ENCODE measurements around the gene PEMT.

The PEMT gene

DNA sequence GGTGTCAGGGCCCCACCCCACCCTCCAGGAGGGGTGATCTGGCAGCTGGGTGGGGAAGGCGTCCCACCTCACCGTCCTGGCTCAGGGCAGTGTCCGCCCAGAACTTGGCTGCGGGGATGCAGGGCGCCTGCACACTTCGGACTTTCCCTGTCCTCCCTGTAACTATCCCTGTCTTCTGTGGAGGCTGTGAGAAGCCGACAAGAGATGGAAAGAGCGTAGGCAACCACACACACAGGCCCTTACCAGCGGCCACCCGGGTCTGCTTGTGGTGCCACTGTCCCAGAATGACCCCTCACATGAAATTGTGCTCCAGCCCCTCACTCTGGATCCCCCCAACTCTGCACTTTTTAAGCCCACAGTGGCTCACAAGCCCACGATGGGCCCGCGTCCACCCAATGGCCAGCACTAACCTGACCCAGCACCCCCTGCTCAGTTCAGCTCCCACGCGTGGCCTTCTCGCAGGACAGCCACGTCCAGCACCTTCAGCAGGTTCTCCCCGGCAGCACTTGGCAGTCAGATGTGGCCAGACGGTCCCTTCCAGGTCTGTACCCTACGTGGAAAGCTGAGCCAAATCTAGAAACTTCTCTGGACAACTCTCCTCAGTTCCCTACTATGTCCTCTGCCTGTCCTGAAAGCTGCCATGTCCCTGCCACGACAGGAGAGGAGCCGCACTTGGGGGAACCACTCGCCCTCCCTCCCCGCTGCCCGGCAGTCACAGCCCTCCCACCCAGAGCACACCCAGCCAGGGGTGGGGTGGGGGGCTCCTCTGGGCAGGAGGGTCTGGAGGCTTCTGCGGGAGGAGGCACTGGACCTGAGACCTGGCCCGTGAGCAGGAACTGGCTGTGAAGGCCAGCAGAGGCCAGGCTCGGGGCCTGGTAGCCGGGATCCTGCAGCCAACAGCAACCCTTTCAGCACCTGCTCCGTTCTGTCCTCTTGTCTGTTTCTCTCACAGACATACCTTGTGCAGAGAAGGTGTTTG lies 38.0 kb downstream of the PEMT start:
- no peak for DNase-seq (ENCODE audit: low read depth in 2 of 2)

DNA sequence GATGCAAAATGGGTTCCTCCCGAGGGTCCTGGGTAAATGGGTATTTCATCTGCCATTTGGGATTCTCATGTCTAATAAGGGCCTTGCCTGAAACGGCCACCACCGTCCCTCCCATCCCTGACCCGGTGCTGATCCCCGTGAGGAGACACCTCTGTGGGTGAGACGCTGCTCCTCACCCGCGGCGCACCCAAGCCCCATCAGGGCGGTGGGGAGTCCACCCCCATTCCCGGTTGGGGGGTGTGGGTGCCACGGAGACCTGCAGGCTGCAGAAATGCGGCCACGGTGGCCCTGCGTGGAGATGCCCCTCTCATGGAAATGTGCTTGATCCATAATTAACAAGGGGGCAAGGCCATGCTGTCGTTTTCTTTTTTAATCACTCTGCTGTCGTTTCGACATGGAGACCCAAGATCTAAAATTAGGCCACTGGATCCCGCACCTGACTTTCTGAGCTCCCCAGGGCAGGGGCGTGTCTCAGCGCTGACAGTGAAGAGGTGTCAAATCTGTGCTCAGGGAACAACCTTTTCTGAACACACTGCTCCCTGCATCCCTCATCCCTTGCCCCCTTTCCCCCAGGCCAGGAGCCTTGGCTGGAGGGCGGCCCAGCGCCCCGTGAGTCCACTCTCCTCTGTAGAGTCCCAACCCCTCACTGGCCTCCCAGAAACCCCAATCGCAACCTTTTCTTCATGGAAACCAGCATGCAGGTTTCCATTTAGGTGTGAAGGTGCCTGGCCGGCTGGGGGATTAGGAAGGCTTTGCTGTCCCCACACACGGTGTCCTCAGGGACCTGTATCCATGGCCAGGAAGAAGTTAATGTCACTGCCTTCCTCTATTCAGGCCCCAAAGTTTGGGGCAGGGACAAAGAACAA lies 38.9 kb downstream of the PEMT start:
- no peak for DNase-seq (ENCODE audit: low read depth in 2 of 2)

DNA sequence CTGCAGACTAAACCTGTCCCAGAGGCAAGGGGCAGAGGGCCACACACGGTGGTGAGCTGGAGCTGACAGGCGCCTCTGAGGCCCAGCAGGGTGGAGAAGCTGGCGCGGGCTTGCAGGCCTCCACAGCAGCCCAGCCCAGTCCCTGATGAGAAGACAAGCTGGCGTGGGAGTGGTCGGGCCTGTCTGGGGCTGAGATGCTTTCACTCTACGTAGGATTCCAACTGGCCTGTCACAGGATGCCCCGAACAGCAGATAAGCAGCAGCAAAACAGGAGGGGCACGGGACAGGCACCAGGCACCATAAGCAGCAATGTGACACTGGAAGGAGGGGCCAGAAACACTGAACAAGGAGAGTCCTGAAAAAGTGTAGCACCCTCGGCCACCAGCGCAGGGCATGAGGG lies 40.1 kb downstream of the PEMT start:
- DNase-seq (ENCODE audit: low read depth in 2 of 2): no peak

GRCh38 chr17:17549732-17550366 lies 41.7 kb downstream of the PEMT start:
- DNase-seq (ENCODE audit: low read depth in 2 of 2): no peak

DNA sequence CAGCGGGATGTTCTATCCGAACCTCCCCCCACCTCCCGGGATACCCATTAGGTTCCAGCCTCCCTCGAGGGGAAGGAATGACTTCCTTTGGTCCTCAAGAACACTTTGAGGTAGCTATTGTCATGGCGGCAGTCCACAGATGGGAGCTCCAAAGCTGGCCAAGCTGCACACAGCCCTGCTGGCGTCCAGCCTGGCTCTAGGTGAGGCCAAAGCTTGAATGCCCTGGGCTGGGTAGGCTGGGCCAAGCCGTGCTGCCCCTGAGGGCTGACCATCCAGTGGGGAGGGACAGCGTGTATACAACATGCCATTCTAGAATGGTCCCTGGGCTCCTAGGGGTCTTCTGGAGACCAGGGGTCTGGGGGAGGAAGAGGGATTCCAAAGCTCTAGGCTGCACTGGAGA lies 43.5 kb downstream of the PEMT start:
- DNase-seq (ENCODE audit: low read depth in 2 of 2): no peak

GRCh38 chr17:17547210-17547764 lies 44.2 kb downstream of the PEMT start:
- no peak for DNase-seq (ENCODE audit: low read depth in 2 of 2)

GRCh38 chr17:17546399-17547185 lies 44.9 kb downstream of the PEMT start:
- no peak for DNase-seq (ENCODE audit: low read depth in 2 of 2)

DNA sequence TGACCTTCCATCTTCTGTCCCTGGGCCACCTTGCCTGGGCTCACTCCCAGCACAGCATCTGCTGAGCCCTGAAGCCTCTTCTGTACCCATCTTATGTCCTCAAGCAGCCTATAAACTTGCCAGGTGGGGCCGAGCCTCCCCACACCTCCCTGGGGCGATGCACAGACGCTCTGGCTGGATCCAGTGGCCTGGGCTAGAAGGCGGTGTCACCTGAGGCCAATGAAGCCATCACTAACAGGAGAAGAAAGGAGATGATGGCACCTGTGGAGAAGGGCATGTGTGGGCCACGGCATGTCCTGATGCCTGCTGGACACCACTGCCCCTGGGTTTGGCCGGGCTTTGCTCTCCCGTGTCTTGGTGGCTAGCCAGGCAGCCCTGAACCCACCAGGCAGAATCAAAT lies 45.5 kb downstream of the PEMT start:
- DNase-seq (ENCODE audit: low read depth in 2 of 2): no peak

GRCh38 chr17:17545031-17545820 lies 46.3 kb downstream of the PEMT start:
- DNase-seq (ENCODE audit: low read depth in 2 of 2): no peak

DNA sequence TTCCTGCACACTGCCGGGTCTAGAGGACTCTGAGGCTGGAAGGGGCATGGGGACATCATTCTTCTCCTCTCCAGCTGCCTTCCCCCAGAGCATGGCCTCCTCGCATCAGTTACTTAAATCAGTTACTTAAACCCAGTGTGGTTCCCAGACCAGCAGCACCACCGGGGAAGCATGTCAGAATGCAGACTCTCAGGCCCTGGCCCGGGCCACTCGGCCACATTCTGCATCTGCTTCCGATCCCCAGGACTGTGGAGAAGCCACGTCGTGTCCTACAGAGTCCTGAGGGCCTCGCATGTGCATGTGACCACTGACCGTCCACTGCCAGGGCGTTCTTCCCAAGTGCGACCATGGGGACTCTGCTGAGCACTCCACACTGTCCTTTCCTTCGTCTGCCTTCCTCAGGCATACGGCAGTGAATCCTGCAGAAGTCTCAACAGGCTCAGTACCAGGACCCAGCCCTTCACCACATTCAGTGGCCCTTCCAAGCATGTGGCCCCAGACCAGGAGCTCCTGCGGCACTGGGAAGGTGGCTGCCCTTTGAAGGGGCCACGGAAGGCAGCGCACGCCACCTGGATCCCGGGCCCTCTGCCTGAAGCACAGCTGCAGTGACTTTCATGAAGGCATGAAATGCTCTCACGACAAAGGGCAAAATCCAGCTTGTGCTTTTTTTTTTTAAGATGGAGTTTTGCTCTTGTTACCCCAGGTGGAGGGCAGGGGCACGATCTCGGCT lies 48.4 kb downstream of the PEMT start:
- DNase-seq (ENCODE audit: low read depth in 2 of 2): no peak

DNA sequence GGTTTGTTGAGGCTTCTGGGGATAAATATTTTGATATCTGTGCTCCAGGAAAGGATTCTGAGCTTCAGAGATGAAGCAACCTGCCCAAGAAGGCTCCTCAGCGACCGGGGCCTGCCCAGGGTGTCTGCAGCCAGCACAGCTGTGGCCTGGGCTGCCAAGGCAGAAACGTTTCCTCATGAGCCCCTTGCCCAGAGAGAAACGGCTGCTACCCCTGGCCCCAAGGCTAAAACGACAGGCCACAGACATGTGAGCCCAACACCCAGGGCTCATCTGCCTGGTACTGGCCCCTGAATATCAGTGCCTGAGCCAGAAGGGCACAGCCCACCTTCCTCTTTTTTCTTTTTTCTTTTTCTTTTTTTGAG lies 49.9 kb downstream of the PEMT start:
- no peak for DNase-seq (ENCODE audit: low read depth in 2 of 2)

DNA sequence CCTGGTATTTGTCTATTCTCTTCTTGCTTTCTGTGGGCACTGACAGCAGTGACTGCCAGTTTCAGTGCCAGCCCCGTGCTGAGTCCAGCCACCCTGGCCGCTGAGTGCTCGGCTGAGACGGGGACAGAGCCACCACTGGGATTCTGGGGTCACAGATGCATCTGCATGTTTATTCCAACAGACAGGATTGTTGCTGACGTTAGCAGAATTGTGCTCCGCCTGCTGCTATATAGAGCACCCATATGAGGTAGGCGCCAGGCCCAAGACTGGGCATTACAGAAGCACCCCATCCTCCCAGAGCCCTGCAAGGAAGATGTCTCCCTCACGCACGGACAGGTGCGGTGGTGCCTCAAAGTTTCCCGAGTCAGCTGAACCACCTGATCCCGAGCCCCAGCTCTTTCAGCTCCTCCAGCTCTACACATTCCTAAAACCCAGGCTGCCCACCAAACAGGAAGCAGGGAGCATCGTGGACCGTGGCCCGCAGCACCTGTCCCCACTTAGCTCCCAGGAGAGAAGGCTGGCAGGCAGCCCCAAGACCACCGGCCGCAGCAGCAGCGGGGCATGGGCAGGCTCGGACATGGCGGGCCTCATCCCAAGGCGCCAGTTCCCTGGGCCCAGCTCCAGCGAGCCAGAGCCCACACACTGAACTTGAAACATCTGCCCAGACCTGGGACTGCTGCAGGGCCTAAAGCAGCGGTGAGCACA lies 50.4 kb downstream of the PEMT start:
- DNase-seq (ENCODE audit: low read depth in 2 of 2): no peak

- DNase-seq (ENCODE audit: low read depth in 2 of 2): no peak
Measured at GRCh38 chr17:17540278-17540906, 51.1 kb downstream of the PEMT start.

DNA sequence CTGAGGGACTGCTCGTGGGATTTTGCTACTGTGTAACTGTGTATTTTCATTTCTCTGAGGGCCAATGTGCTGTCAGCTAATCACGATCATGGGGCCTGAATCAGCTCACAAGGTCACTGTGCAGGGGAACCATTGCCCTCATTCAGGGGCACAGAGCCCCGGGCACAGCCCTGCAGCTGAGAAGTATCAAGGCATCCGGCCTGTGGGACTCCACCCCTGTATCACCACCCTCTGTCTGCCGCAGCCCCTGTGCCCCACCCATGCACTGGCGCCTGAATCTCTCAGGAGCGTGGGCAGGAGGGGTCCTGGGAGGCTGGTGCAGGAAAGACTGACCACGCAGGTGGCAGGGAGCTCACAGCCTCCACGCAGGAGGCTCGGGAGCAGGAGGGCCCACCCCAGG lies 51.9 kb downstream of the PEMT start:
- DNase-seq (ENCODE audit: low read depth in 2 of 2): no peak

DNA sequence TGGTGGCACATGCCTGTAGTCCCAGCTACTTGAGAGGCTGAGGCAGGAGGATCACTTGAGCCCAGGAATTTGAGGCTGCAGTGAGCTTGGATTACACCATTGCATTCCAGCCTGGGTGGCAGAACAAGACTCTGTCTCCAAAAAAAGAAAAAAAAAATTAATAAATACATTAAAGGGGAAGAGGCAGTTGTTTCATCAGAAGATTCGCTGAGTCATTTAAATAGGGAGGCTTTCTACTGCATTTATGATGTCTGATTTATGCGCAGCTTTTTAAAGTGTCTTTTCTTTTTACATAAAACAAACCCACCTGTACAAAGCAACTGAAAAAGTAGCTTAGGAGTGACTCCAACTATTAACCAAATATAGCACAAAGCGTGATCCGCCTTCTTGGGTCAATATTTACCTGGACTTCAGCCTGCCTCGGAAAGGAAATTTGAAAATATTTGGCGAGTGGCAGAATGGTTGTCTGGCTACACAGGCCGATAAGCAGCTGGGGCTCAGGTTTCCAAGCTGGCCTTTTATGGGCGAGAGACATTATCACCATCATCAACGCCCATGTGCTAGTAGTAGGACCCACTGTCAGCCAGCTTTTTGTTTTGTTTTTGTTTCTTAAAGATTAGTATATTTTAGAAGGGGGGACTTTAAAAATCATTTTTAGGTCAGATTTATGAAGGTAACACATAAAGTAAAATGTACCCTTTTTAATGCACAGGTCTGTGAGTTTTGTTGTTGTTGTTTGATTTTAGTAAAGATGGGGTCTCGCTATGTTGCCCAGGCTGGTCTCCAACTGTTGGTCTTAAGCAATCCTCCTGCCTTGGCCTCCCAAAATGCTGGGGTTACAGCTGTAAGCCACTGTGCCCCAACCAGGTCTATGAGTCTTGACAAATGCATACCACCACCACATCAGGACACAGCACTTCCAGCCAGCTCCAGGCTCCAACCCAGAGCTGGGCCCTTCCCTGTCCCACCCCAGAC lies 52.8 kb downstream of the PEMT start:
- no peak for DNase-seq (ENCODE audit: low read depth in 2 of 2)

DNA sequence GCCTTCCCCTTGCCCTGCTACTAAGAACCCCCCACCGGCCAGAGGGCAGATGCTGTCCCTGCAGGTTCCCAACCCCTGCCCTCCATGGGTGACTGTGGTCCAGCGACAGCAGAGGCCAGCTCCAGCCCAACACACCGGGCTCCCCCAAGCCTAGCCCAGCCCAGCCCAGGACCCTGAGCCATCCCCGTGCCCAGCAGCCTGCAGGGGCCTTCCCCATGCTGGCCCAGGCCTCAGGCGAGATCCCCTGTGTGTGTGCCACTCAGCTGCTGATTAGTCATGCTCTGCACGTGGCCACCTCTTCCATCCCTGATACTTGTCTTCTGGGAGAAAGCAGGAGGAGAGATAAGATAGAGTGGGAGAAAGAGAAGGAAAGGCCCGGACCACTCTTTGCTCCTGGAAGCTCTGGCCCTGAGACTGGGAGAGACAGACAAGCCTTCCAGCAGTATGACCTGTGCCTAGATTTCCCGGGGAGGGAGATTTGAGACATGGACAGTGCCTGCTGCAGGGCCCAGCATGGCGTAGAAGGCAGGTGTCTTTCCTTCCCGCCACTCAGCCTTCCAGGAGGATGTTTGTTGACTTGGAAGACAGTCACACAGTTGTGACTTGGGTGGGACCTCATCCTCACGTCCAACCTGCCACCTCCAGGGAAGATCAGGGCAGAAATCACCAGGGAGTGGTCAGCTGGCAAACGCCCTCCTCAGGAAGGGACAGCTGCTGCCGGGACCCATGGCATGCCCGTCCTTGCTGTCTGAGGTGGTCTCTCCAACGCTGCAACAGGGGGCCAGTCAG lies 54.0 kb downstream of the PEMT start:
- no peak for DNase-seq (ENCODE audit: low read depth in 2 of 2)

DNA sequence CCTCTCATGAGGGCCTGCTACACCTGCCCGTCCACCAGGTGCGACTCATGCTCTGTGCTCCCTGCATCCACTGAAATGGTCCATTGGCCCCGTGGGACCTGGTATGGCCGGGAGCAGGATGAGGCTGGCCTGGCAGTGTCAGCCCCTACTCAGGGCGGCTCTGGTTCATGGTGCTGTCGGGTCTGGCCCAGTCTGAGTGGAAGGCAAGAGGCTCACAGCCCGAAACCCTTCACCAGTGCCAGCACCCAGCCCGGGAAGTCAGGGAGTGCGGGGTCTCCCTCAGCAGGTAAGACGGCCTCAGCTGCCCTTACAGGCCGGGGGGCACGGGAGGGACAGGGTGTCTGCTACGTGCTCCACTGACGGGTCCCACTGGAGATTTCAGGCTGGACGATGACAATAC lies 54.8 kb downstream of the PEMT start:
- no peak for DNase-seq (ENCODE audit: low read depth in 2 of 2)

Measured in activated CD8-positive, alpha-beta memory T cell treated with anti-CD3 and anti-CD28 coated beads for 4 hours (primary cell).